C4-2B (cell line): ENCODE data around the gene NUDT13.

Experiments
- CTCF ChIP-seq: fragments of 450-650 bp; conservative IDR thresholded peaks from 2 replicates; pipeline ENCODE4 v1.5.1; 2017; ENCODE audit warnings: mild to moderate bottlenecking
- ZFX ChIP-seq: fragments of 450-650 bp; IDR thresholded peaks from 2 replicates; pipeline ENCODE4 v1.6.1; 2017

GRCh38 chr10:73106301-73106700, 4.0 kb upstream of the NUDT13 start:
- TF ChIP-seq CTCF (no peak), ZFX (no peak)
